ENCODE results near the gene NT5DC1. TPM values are rescaled to one million over a fixed set of nuclear protein-coding genes. Genes with fewer than 3 reads are reported as not detected.

The NT5DC1 gene
- total RNA-seq, 4 donors from 2014 or later = 2.6 to 37.8 (median 6.5) TPM

- Histone ChIP-seq H3K36me3 (no peaks in the 10 kb centered on the region), H3K4me1 (no peaks in the 10 kb centered on the region), H3K9me3 (no peaks in the 10 kb centered on the region), H3K27ac (no peak overlapping the region), H3K27me3 (no peaks in the 10 kb centered on the region), H3K4me3 (no peak overlapping the region)
- no peak for DNase-seq
- TF ChIP-seq CTCF (IDR thresholded peaks at IDR 0.05) (no peak), POLR2A (IDR thresholded peaks at IDR 0.05) (no peak)
- intact Hi-C loops (cut with DNase I; ENCODE audit: low total_unique reads) = no loop called here
Observed at GRCh38 chr6:116168148-116168547, 67.5 kb downstream of the NT5DC1 start.

- no peaks in the 10 kb centered on the region for H3K27me3 ChIP-seq
- DNase-seq = no peak
- H3K4me1 ChIP-seq = no peaks in the 10 kb centered on the region
- TF ChIP-seq POLR2A (IDR thresholded peaks at IDR 0.05) (no peak), CTCF (IDR thresholded peaks at IDR 0.05) (no peak)
- no peak overlapping the region for H3K27ac ChIP-seq
- no peaks in the 10 kb centered on the region for H3K36me3 ChIP-seq
- intact Hi-C loops (cut with DNase I; ENCODE audit: low total_unique reads) = no loop called here
- H3K9me3 ChIP-seq = peaks cover 0 to 5% of the 10 kb centered on the region in 2 donors
- no peak overlapping the region for H3K4me3 ChIP-seq
Observed at GRCh38 chr6:116169880-116170279, 69.2 kb downstream of the NT5DC1 start.

- Histone ChIP-seq H3K4me3 (no peak overlapping the region), H3K36me3 (no peaks in the 10 kb centered on the region)
- no peak for DNase-seq
Observed at GRCh38 chr6:116170358-116171057, 69.9 kb downstream of the NT5DC1 start.

GRCh38 chr6:116173928-116174327 lies 73.3 kb downstream of the NT5DC1 start:
- Histone ChIP-seq H3K9me3 (peaks cover 0 to 5% of the 10 kb centered on the region in 2 donors), H3K4me3 (no peak overlapping the region), H3K4me1 (no peaks in the 10 kb centered on the region), H3K27me3 (no peaks in the 10 kb centered on the region), H3K36me3 (no peaks in the 10 kb centered on the region), H3K27ac (no peak overlapping the region)
- TF ChIP-seq CTCF (IDR thresholded peaks at IDR 0.05) = no peak
- TF ChIP-seq POLR2A (IDR thresholded peaks at IDR 0.05) = no peak
- intact Hi-C loops (cut with DNase I; ENCODE audit: low total_unique reads) = no loop called here
- no peak for DNase-seq

More at GRCh38 chr6:116170358-116171057, 69.9 kb downstream of the NT5DC1 start:
- Histone ChIP-seq H3K27ac (no peak overlapping the region), H3K4me1 (no peaks in the 10 kb centered on the region), H3K27me3 (no peaks in the 10 kb centered on the region), H3K9me3 (peaks cover 0 to 5% of the 10 kb centered on the region in 2 donors)
- intact Hi-C loops (cut with DNase I; ENCODE audit: low total_unique reads) = no loop called here
- TF ChIP-seq POLR2A (IDR thresholded peaks at IDR 0.05) (no peak), CTCF (IDR thresholded peaks at IDR 0.05) (no peak)

- no peaks in the 10 kb centered on the region for H3K36me3 ChIP-seq
- peaks cover 0 to 5% of the 10 kb centered on the region in 2 donors for H3K9me3 ChIP-seq
- H3K27ac ChIP-seq = no peak overlapping the region
- intact Hi-C loops (cut with DNase I; ENCODE audit: low total_unique reads) = no loop called here
- H3K27me3 ChIP-seq = no peaks in the 10 kb centered on the region
- no peak for DNase-seq
- TF ChIP-seq POLR2A (IDR thresholded peaks at IDR 0.05) (no peak), CTCF (IDR thresholded peaks at IDR 0.05) (no peak)
- H3K4me1 ChIP-seq = no peaks in the 10 kb centered on the region
- no peak overlapping the region for H3K4me3 ChIP-seq
Observed at GRCh38 chr6:116175344-116175743, 74.7 kb downstream of the NT5DC1 start.
